Thyroid gland (tissue), 4 donors: ENCODE results near the gene FAM117A. TPM values are rescaled to one million over a fixed set of nuclear protein-coding genes. Genes with fewer than 3 reads are reported as not detected.
A peak's percentile ranks its signal among the peaks of the same experiment; 100 is the strongest.

Experiments
- DNase-seq, 2 donors: peaks; one replicate each; pipeline ENCODE4 v3.0.0-alpha.2; 2019
- H3K27ac ChIP-seq, 3 donors: fragments of 200-600 bp; sonication (generic); 1 replicate in 2 of 3; 2 replicates in 1 of 3; pipeline ENCODE4 v1.5.1; 2016 to 2019; ENCODE audit warnings: mild to moderate bottlenecking in 1 of 3, moderate library complexity in 1 of 3
- H3K27me3 ChIP-seq: fragments of 200-600 bp; sonication (generic); one replicate; pipeline ENCODE4 v1.5.1; 2019
- H3K36me3 ChIP-seq, 2 donors: fragments of 200-600 bp; sonication (generic); one replicate each; pipeline ENCODE4 v1.5.1; 2016 to 2019
- H3K4me1 ChIP-seq, 2 donors: fragments of 200-600 bp; sonication (generic); one replicate each; pipeline ENCODE4 v1.5.1; 2017 to 2019
- H3K4me3 ChIP-seq, 3 donors: fragments of 200-600 bp; sonication (generic); replicated peaks in 1 of 3; 1 replicate in 2 of 3; 2 replicates in 1 of 3; pipeline ENCODE4 v1.5.1; 2016; ENCODE audit warnings: mild to moderate bottlenecking in 1 of 3
- H3K9me3 ChIP-seq: fragments of 200-600 bp; sonication (generic); one replicate; pipeline ENCODE4 v1.5.1; 2017
- POLR2A ChIP-seq, 2 donors: fragments of 450-650 bp; IDR thresholded peaks; one replicate each; pipeline ENCODE4 v1.6.1; 2017; ENCODE audit warnings: antibody characterized with exemption in 2 of 2, mild to moderate bottlenecking in 2 of 2, moderate library complexity in 1 of 2
- WGBS, 2 donors: methylation state at CpG; one replicate each; pipeline ENCODE4 v1.1.5; 2017; 5-methylcytosine and 5-hydroxymethylcytosine counted together
- intact Hi-C: fragments of 100-400 bp; cut with DNase I; formaldehyde crosslinking; loops from one replicate; pipeline ENCODE4 v1.15.1; 2023
- total RNA-seq, 4 donors: library from RNA; depleted of rRNA; stranded (reverse); fragments of >200 nt; gene quantifications; one replicate each; pipeline ENCODE4 v1.2.3, GENCODE V29; 2016
- TF ChIP-seq, protein P1 (sequence below), 6 experiments: fragments of 200-600 bp in 3 of 6; fragments of 450-650 bp in 3 of 6; sonication (generic) in 3 of 6; IDR thresholded peaks; one replicate each; pipeline ENCODE4 v1.5.1; 2016 to 2019; ENCODE audit warnings: antibody characterized with exemption in 6 of 6, mild to moderate bottlenecking in 2 of 6, inconsistent platforms in 1 of 6, moderate library complexity in 1 of 6

Gene FAM117A
- total RNA-seq, 4 donors from 2014 or later = 12.4 to 41.5 (median 23.3) TPM

DNA sequence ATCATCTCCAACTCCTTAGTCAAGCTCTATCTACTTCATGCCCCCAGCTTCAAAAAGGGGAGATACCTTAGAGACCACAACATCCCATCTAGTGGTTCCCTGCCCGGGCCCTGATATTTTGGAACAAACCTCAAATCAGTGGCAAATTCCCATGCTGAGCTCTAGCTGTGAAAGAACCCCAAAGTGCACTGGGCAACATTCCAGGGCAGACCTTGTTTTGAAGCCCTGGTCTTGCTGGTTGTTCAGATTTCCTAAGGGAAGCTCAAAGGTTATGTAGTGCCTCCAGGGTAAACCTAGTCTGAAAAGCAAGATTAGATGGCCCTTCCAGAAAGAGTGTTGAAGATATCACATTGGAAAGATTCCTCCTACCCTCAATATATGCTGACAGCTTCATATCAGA, 16.3 kb downstream of the FAM117A start:
- Histone ChIP-seq H3K9me3 (no peaks in the 10 kb centered on the region), H3K4me1 (peaks cover 15 to 22% of the 10 kb centered on the region in 2 donors), H3K27me3 (no peaks in the 10 kb centered on the region), H3K27ac (no peak overlapping the region), H3K36me3 (no peaks in the 10 kb centered on the region), H3K4me3 (no peak overlapping the region)
- intact Hi-C loops = no loop called here
- DNase-seq = peak in 1 of 2 donors; percentile 32
- 67 to 69% methylated on average over 1 of the region's 1 CpG for whole genome bisulfite sequencing, 2 donors
- TF ChIP-seq, protein P1, sequence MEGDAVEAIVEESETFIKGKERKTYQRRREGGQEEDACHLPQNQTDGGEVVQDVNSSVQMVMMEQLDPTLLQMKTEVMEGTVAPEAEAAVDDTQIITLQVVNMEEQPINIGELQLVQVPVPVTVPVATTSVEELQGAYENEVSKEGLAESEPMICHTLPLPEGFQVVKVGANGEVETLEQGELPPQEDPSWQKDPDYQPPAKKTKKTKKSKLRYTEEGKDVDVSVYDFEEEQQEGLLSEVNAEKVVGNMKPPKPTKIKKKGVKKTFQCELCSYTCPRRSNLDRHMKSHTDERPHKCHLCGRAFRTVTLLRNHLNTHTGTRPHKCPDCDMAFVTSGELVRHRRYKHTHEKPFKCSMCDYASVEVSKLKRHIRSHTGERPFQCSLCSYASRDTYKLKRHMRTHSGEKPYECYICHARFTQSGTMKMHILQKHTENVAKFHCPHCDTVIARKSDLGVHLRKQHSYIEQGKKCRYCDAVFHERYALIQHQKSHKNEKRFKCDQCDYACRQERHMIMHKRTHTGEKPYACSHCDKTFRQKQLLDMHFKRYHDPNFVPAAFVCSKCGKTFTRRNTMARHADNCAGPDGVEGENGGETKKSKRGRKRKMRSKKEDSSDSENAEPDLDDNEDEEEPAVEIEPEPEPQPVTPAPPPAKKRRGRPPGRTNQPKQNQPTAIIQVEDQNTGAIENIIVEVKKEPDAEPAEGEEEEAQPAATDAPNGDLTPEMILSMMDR (IDR thresholded peaks at IDR 0.05) = no peak
- TF ChIP-seq POLR2A (IDR thresholded peaks at IDR 0.05) = no peak

DNA sequence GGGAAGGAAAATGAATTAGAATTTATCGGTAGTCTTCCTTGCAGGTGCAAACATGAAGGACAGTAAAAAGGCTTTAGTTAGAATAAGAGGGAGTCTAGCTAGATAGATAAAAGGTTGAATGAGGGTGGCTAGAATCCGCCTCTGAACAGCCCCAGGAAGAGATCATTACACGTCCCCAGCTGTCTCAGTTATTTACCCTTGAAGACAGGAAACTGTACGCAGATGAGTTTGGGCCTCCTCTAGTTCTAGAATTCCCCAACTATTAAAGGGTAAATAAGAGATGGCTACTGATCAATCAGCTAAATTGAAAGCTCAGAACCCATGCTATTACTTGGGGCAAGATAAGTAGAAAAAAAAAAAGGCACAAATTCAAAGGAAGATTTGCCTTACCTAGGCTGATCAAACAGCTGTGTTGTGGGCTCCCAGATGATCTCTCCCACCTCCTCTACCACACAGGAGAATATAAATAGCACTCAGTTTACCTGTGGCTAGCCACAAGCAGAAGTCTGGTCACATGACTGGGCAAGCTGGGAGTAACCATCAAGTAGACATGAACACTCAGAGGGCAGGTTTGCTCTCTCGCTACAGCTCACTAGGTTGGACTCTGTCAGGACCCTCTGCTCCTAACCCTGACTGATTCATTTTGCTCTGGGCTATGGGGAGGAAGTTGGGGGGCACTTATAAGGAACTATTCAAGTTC, 17.0 kb downstream of the FAM117A start:
- DNase-seq = no peak
- Histone ChIP-seq H3K27ac (peak overlapping the region in 1 of 3 donors; percentile 4), H3K9me3 (no peaks in the 10 kb centered on the region), H3K27me3 (no peaks in the 10 kb centered on the region), H3K4me1 (peaks cover 22 to 29% of the 10 kb centered on the region in 2 donors), H3K4me3 (no peak overlapping the region), H3K36me3 (no peaks in the 10 kb centered on the region)
- TF ChIP-seq, protein P1 (IDR thresholded peaks at IDR 0.05) = no peak
- no peak for TF ChIP-seq POLR2A (IDR thresholded peaks at IDR 0.05)
- intact Hi-C loops = no loop called here
- WGBS, 2 donors = 71 to 93% methylated on average over 5 of the region's 5 CpGs

DNA sequence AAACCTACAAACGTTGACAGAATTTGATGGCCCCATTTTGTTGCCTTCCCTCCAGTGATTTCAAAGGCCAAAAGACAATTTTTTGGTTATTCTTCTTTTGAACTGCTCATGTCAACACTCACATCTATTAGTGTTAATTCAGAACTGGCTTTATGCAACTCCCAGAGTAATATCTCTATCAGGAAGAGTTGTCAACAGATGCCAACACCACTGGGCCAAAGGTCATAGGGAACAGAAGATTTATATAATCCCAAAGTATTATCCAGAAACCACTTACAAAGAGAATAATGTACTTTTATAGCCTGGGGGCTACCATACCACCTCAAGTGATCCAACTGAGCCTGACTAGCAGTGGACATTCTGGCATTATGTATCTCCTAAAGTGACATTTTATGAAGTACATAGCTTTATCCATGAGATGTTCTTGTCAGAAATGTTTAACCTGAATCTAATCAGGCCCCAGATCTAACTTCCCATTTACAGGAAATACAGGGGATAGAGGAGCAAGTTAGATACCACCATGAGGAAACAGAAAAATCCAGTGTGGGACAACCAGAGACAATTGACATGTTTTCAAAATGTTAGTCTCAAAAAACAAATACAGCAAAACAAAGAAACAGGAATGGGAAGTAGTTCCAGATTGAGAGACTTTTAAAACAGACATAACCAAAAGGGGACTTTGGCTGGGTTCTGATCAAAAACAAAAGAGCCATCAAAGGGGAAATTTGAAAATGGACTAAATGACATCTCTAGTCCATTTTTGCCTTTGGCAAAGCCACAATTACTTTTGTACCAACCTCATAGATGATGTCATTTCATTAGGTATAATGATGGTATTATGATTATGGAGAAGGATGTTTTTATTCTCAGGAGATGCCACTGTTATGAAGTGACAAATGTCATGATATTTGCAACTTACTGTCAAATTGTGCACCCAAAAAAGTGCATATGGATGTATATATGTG, 18.5 kb downstream of the FAM117A start:
- H3K9me3 ChIP-seq = no peaks in the 10 kb centered on the region
- WGBS, 2 donors = 63% methylated on average over 1 of the region's 1 CpG
- H3K4me1 ChIP-seq = peaks cover 34 to 43% of the 10 kb centered on the region in 2 donors
- no peak overlapping the region for H3K4me3 ChIP-seq
- no peak for TF ChIP-seq POLR2A (IDR thresholded peaks at IDR 0.05)
- TF ChIP-seq, protein P1 (IDR thresholded peaks at IDR 0.05) = no peak
- H3K27ac ChIP-seq = peak overlapping the region in 2 of 3 donors; percentile 50 to 56
- DNase-seq = no peak
- no peaks in the 10 kb centered on the region for H3K27me3 ChIP-seq
- no peaks in the 10 kb centered on the region for H3K36me3 ChIP-seq
- intact Hi-C loops = no loop called here

DNA sequence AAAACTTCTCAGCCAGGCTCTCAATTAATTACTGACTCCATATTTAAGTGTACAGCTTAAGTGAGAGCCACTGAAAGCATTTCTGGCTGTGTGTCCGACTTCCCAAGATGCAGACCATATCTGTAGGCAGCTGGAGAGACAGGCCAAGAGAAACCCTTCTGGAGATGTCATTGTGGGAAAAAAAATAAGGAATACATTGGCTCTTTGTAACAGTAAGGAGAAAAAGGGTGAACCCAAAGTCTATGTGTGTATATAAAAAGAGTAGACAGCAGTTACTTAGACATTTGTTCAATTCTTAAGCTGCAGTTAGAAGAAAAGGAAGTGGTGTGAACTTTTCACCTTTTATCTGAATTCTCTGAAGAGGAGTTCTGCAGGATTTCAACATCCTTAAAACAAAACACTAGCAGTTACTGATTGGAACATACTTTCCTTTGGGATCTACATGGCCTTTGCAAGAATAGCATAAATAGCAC, 21.7 kb downstream of the FAM117A start:
- WGBS, 2 donors = 64 to 70% methylated on average over 1 of the region's 1 CpG
- peak overlapping the region; percentile 5 to 57 (median 26) for H3K27ac ChIP-seq
- H3K4me1 ChIP-seq = peaks cover 57 to 69% of the 10 kb centered on the region in 2 donors
- intact Hi-C loops = no loop called here
- no peaks in the 10 kb centered on the region for H3K9me3 ChIP-seq
- no peak for DNase-seq
- no peak for TF ChIP-seq POLR2A (IDR thresholded peaks at IDR 0.05)
- TF ChIP-seq, protein P1 (IDR thresholded peaks at IDR 0.05) = no peak
- H3K27me3 ChIP-seq = no peaks in the 10 kb centered on the region
- H3K4me3 ChIP-seq = no peak overlapping the region
- no peaks in the 10 kb centered on the region for H3K36me3 ChIP-seq
